WTC11 (cell line): ENCODE results near the gene NOTUM.

Experiments
- CREB1 ChIP-seq: sonication (generic); formaldehyde crosslinking; IDR thresholded peaks from 2 replicates; pipeline ENCODE4 v1.8.0; 2023; ENCODE audit warnings: mild to moderate bottlenecking, missing genetic modification reagents
- ETV6 ChIP-seq: sonication (generic); formaldehyde crosslinking; IDR thresholded peaks from 2 replicates; pipeline ENCODE4 v1.8.1; 2022; ENCODE audit warnings: mild to moderate bottlenecking, missing genetic modification reagents
- TCF7 ChIP-seq: sonication (generic); formaldehyde crosslinking; IDR thresholded peaks from 2 replicates; pipeline ENCODE4 v1.8.0; 2022; ENCODE audit warnings: mild to moderate bottlenecking, low read depth, missing genetic modification reagents, moderate library complexity
- ZBTB21 ChIP-seq: sonication (generic); formaldehyde crosslinking; IDR thresholded peaks from 2 replicates; pipeline ENCODE4 v1.8.1; 2023; ENCODE audit warnings: mild to moderate bottlenecking, missing genetic modification reagents, borderline replicate concordance
- ZNF317 ChIP-seq: sonication (generic); formaldehyde crosslinking; IDR thresholded peaks from 2 replicates; pipeline ENCODE4 v1.8.1; 2023; ENCODE audit warnings: low read depth, mild to moderate bottlenecking, moderate library complexity, missing genetic modification reagents, borderline replicate concordance
- TF ChIP-seq, protein P1 (sequence below): sonication (generic); formaldehyde crosslinking; IDR thresholded peaks from 2 replicates; pipeline ENCODE4 v1.8.0; 2022; ENCODE audit warnings: mild to moderate bottlenecking, missing genetic modification reagents
- TF ChIP-seq, protein P2 (sequence below): fragments of 200-600 bp; IDR thresholded peaks from 2 replicates; pipeline ENCODE4 v1.8.0; 2022; ENCODE audit warnings: antibody characterized with exemption
- TF ChIP-seq, protein P3 (sequence below): sonication (generic); formaldehyde crosslinking; IDR thresholded peaks from 2 replicates; pipeline ENCODE4 v1.8.0; 2022; ENCODE audit warnings: mild to moderate bottlenecking, missing genetic modification reagents
- TF ChIP-seq, protein P4 (sequence below): sonication (generic); formaldehyde crosslinking; IDR thresholded peaks from 2 replicates; pipeline ENCODE4 v1.8.1; 2023; ENCODE audit warnings: mild to moderate bottlenecking, missing genetic modification reagents

DNA sequence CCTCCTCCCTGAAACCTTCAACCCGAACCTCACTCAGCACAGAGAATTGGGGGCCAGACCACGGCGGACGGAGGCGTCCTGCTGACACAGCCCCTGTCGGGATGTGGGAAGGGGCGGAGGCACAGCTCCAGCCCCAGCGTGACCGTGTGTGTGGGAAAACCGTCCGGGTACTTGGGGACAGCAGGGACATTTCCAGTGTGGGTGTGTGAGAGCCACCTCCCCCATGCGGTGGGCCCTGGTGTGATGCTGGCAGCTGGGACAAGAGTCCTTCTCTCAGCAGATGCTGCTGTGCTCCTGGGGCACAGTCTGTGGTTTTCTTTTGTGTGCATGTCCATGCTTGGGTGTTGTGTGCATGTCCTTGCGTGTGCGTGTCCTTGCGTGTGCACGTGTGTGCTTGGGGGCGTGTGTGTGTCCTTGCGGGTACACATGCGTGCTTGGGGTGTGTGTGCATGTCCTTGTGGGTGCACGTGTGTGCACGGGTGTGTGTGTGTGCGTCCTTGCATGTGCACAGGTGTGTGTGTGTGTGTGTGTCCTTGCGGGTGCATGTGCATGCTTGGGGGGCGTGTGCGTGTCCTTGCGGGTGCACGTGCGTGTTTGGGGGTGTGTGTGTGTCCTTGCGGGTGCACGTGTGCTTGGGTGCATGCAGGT is 44.8 kb upstream of the NOTUM start:
- TF ChIP-seq, protein P1, sequence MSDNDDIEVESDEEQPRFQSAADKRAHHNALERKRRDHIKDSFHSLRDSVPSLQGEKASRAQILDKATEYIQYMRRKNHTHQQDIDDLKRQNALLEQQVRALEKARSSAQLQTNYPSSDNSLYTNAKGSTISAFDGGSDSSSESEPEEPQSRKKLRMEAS = no peak
- TF ChIP-seq, protein P2, sequence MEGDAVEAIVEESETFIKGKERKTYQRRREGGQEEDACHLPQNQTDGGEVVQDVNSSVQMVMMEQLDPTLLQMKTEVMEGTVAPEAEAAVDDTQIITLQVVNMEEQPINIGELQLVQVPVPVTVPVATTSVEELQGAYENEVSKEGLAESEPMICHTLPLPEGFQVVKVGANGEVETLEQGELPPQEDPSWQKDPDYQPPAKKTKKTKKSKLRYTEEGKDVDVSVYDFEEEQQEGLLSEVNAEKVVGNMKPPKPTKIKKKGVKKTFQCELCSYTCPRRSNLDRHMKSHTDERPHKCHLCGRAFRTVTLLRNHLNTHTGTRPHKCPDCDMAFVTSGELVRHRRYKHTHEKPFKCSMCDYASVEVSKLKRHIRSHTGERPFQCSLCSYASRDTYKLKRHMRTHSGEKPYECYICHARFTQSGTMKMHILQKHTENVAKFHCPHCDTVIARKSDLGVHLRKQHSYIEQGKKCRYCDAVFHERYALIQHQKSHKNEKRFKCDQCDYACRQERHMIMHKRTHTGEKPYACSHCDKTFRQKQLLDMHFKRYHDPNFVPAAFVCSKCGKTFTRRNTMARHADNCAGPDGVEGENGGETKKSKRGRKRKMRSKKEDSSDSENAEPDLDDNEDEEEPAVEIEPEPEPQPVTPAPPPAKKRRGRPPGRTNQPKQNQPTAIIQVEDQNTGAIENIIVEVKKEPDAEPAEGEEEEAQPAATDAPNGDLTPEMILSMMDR = no peak
- no peak for TF ChIP-seq ZNF317 (CRISPR knock-in tag)
- TF ChIP-seq ETV6 (CRISPR knock-in tag) = no peak
- TF ChIP-seq, protein P3, sequence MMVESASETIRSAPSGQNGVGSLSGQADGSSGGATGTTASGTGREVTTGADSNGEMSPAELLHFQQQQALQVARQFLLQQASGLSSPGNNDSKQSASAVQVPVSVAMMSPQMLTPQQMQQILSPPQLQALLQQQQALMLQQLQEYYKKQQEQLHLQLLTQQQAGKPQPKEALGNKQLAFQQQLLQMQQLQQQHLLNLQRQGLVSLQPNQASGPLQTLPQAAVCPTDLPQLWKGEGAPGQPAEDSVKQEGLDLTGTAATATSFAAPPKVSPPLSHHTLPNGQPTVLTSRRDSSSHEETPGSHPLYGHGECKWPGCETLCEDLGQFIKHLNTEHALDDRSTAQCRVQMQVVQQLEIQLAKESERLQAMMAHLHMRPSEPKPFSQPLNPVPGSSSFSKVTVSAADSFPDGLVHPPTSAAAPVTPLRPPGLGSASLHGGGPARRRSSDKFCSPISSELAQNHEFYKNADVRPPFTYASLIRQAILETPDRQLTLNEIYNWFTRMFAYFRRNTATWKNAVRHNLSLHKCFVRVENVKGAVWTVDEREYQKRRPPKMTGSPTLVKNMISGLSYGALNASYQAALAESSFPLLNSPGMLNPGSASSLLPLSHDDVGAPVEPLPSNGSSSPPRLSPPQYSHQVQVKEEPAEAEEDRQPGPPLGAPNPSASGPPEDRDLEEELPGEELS = no peak
- TF ChIP-seq CREB1 (CRISPR knock-in tag) = no peak
- TF ChIP-seq ZBTB21 = no peak
- no peak for TF ChIP-seq TCF7 (CRISPR knock-in tag)
- TF ChIP-seq, protein P4, sequence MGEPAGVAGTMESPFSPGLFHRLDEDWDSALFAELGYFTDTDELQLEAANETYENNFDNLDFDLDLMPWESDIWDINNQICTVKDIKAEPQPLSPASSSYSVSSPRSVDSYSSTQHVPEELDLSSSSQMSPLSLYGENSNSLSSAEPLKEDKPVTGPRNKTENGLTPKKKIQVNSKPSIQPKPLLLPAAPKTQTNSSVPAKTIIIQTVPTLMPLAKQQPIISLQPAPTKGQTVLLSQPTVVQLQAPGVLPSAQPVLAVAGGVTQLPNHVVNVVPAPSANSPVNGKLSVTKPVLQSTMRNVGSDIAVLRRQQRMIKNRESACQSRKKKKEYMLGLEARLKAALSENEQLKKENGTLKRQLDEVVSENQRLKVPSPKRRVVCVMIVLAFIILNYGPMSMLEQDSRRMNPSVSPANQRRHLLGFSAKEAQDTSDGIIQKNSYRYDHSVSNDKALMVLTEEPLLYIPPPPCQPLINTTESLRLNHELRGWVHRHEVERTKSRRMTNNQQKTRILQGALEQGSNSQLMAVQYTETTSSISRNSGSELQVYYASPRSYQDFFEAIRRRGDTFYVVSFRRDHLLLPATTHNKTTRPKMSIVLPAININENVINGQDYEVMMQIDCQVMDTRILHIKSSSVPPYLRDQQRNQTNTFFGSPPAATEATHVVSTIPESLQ (CRISPR knock-in tag) = no peak
